Measurements from ENCODE around the gene SLC16A8.
"Not testable (repeated sequence)": the region's sequence is repeated elsewhere in the genome, so short reads cannot be mapped to it uniquely, and the experiment has no call there.

SLC16A8 gene

GRCh38 chr22:38086001-38086845 lies 2.2 kb upstream of the SLC16A8 start:
- DNase-seq (ENCODE audit: low spot score), result no peak

- DNase-seq (ENCODE audit: low spot score), result no peak
Measured at GRCh38 chr22:38085501-38085900, 1.5 kb upstream of the SLC16A8 start.

- DNase-seq (ENCODE audit: low spot score), result no peak
Measured at GRCh38 chr22:38085056-38085455, 1.1 kb upstream of the SLC16A8 start.

- DNase-seq (ENCODE audit: low spot score), result no peak
Measured at GRCh38 chr22:38082986-38083710, 836 bp downstream of the SLC16A8 start.

GRCh38 chr22:38081941-38082828 lies 1.8 kb downstream of the SLC16A8 start:
- no peak for DNase-seq (ENCODE audit: low spot score)

GRCh38 chr22:38081636-38081940 lies 2.4 kb downstream of the SLC16A8 start:
- no peak for DNase-seq (ENCODE audit: low spot score)

- no peak for DNase-seq (ENCODE audit: low spot score)
Measured at GRCh38 chr22:38080850-38081635, 2.9 kb downstream of the SLC16A8 start.

- DNase-seq (ENCODE audit: low spot score), result no peak
Measured at GRCh38 chr22:38080474-38080849, 3.5 kb downstream of the SLC16A8 start.

GRCh38 chr22:38079804-38080203 lies 4.2 kb downstream of the SLC16A8 start:
- DNase-seq (ENCODE audit: low spot score), result no peak

GRCh38 chr22:38079208-38079607 lies 4.8 kb downstream of the SLC16A8 start:
- DNase-seq (ENCODE audit: low spot score), result not testable (repeated sequence)

- DNase-seq (ENCODE audit: low spot score), result no peak
Measured at GRCh38 chr22:38078046-38078840, 5.7 kb downstream of the SLC16A8 start.

GRCh38 chr22:38077595-38077994 lies 6.4 kb downstream of the SLC16A8 start:
- no peak for DNase-seq (ENCODE audit: low spot score)

- DNase-seq (ENCODE audit: low spot score), result no peak
Measured at GRCh38 chr22:38077096-38077495, 6.9 kb downstream of the SLC16A8 start.

GRCh38 chr22:38075961-38076360 lies 8.0 kb downstream of the SLC16A8 start:
- no peak for DNase-seq (ENCODE audit: low spot score)

GRCh38 chr22:38075105-38075825 lies 8.7 kb downstream of the SLC16A8 start:
- DNase-seq (ENCODE audit: low spot score), result no peak

- DNase-seq (ENCODE audit: low spot score), result no peak
Measured at GRCh38 chr22:38074181-38075104, 9.5 kb downstream of the SLC16A8 start.

- DNase-seq (ENCODE audit: low spot score), result no peak
Measured at GRCh38 chr22:38073150-38074130, 10.5 kb downstream of the SLC16A8 start.

Data from hematopoietic multipotent progenitor cell treated with erythropoietin and hydrocortisone succinate and interleukin-3 and kit ligand, for 17 days (in vitro differentiated cells).